ENCODE results near the gene GPHN.

DNA sequence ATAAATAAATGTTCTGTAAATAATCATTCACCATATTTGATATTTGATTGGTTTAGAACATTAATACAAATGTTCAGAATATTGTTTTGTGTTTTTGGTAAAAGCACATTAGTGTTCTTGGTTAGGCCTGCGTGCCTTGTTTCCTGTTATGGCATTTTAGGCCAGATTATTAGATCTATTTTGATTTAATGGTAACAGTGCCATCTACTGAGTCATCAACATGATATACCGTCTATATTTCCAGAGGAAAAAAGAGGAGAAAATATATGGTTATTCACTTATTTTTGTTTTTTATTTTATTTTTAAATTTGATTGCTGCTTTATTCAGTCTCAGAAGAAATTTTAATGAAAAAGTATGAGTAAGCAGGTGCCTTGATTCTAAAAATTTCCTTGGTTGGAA is 60.3 kb downstream of the GPHN start:
- TF ChIP-seq, protein P1, sequence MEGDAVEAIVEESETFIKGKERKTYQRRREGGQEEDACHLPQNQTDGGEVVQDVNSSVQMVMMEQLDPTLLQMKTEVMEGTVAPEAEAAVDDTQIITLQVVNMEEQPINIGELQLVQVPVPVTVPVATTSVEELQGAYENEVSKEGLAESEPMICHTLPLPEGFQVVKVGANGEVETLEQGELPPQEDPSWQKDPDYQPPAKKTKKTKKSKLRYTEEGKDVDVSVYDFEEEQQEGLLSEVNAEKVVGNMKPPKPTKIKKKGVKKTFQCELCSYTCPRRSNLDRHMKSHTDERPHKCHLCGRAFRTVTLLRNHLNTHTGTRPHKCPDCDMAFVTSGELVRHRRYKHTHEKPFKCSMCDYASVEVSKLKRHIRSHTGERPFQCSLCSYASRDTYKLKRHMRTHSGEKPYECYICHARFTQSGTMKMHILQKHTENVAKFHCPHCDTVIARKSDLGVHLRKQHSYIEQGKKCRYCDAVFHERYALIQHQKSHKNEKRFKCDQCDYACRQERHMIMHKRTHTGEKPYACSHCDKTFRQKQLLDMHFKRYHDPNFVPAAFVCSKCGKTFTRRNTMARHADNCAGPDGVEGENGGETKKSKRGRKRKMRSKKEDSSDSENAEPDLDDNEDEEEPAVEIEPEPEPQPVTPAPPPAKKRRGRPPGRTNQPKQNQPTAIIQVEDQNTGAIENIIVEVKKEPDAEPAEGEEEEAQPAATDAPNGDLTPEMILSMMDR (IDR thresholded peaks at IDR 0.05), result no peak
- no peak for TF ChIP-seq POLR2A (IDR thresholded peaks at IDR 0.05)
